SK-N-MC (cell line): Measurements from ENCODE around the gene GAL.

Source experiments
- EZH2 ChIP-seq: fragments of 200-600 bp; sonication (generic); IDR thresholded peaks from one replicate; pipeline ENCODE4 v1.6.1; 2017; ENCODE audit warnings: antibody characterized with exemption
- FOXP2 ChIP-seq: optimal IDR thresholded peaks from 2 replicates; pipeline ENCODE3; 2011; ENCODE audit warnings: mild to moderate bottlenecking, moderate library complexity; ENCODE audit not compliant: insufficient read depth; ENCODE audit errors: extremely low read length, control extremely low read depth
- POLR2AphosphoS5 ChIP-seq: IDR thresholded peaks from 2 replicates; pipeline ENCODE4 v1.6.1; 2012; ENCODE audit warnings: mild to moderate bottlenecking, low read depth, low read length, borderline replicate concordance

DNA sequence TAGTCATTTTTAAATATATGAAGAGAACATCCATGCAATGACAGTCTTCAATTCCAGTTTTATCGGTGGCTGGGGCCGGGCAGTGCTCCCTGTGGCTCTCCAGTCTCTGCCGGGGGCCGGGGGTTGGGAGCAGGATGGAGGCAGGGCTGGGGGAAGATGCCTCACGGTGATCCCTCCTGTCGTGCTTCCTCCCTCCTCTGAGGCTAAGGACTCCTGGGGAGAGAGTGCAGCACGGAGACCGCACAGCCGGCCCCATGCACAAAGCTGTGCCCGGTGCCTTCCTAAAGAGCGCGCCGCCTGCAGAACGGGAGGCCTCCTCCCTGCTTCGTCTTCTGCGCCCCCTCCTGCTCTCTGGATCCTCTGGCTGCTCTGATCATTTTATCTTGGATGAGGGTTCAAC lies 20.5 kb downstream of the GAL start:
- no peak for TF ChIP-seq EZH2
- no peak for TF ChIP-seq POLR2AphosphoS5
- TF ChIP-seq FOXP2, result no peak
